B cell (primary cell): ENCODE results near the gene SPINK14. TPM values are rescaled to one million over a fixed set of nuclear protein-coding genes. Genes with fewer than 3 reads are reported as not detected.

Experiments
- ATAC-seq: fragments of 200-7000 bp; cut with Tn5 transposase; one replicate; pipeline ENCODE4 v1.10.0; 2021; ENCODE audit warnings: low read depth, mild to moderate bottlenecking, moderate number of reproducible peaks, moderate library complexity
- CTCF ChIA-PET: fragments of 350-600 bp; sonication (Branson Sonifier 250); formaldehyde crosslinking; loops from one replicate; lab custom pipeline; 2021; ENCODE audit warnings: antibody characterized with exemption, inconsistent platforms; lab: Charles Lee
- POLR2A ChIA-PET: fragments of 350-600 bp; sonication (Branson Sonifier 250); formaldehyde crosslinking; loops from one replicate; lab custom pipeline; 2021; ENCODE audit warnings: antibody characterized with exemption; lab: Charles Lee
- DNase-seq: peaks from one replicate; pipeline ENCODE4 v3.0.0; 2013
- H2AFZ ChIP-seq: 2 replicates; pipeline ENCODE4 v1.6.1; 2012; ENCODE audit warnings: mild to moderate bottlenecking, low read depth, low read length; ENCODE audit not compliant: insufficient read depth, poor library complexity, severe bottlenecking
- H3K27ac ChIP-seq, 2 donors: 1 replicate in 1 of 2; 2 replicates in 1 of 2; pipeline ENCODE4 v1.5.1; 2012 to 2013; ENCODE audit warnings: low read length in 2 of 2, mild to moderate bottlenecking in 2 of 2, moderate library complexity in 1 of 2
- H3K27me3 ChIP-seq, 4 experiments: fragments of 200-600 bp in 1 of 4; sonication (generic) in 1 of 4; replicated peaks in 1 of 4; 1 replicate in 2 of 4; 2 replicates in 2 of 4; pipeline versions ENCODE4 v1.6.1 to v1.7.0; 2013 to 2016; ENCODE audit warnings: low read length in 3 of 4, mild to moderate bottlenecking in 2 of 4, mixed read lengths in 1 of 4, moderate library complexity in 1 of 4; ENCODE audit not compliant: insufficient read depth in 4 of 4, control insufficient read depth in 3 of 4; ENCODE audit errors: control extremely low read depth in 1 of 4
- H3K36me3 ChIP-seq, 2 experiments: replicated peaks in 1 of 2; 1 replicate in 1 of 2; 2 replicates in 1 of 2; pipeline versions ENCODE4 v1.6.1 to v1.7.1; 2013; ENCODE audit warnings: low read length in 1 of 2; ENCODE audit not compliant: insufficient read depth in 2 of 2, control insufficient read depth in 1 of 2; ENCODE audit errors: control extremely low read depth in 1 of 2, extremely low read depth in 1 of 2
- H3K4me1 ChIP-seq, 2 donors: fragments of 200-600 bp in 1 of 2; sonication (generic) in 1 of 2; 1 replicate in 1 of 2; 2 replicates in 1 of 2; pipeline versions ENCODE4 v1.5.1 to v1.6.1; 2013 to 2017; ENCODE audit warnings: low read length in 2 of 2; ENCODE audit not compliant: control insufficient read depth in 2 of 2, insufficient read depth in 2 of 2
- H3K4me2 ChIP-seq: replicated peaks from 2 replicates; pipeline ENCODE3; 2012; ENCODE audit warnings: mild to moderate bottlenecking, low read depth, low read length; ENCODE audit not compliant: poor library complexity, severe bottlenecking
- H3K4me3 ChIP-seq, 5 experiments: fragments of 200-600 bp in 1 of 5; sonication (generic) in 1 of 5; 1 replicate in 3 of 5; 2 replicates in 2 of 5; pipeline versions ENCODE4 v1.5.1 to v1.7.0; 2011 to 2016; ENCODE audit warnings: low read length in 4 of 5, mild to moderate bottlenecking in 4 of 5, low read depth in 2 of 5, control low read depth in 1 of 5, moderate library complexity in 1 of 5; ENCODE audit not compliant: insufficient read depth in 1 of 5; ENCODE audit errors: control extremely low read depth in 1 of 5, extremely low read depth in 1 of 5
- H3K79me2 ChIP-seq: fragments of 200-600 bp; sonication (generic); one replicate; pipeline ENCODE4 v1.6.0; 2016; ENCODE audit warnings: low read length; ENCODE audit not compliant: control insufficient read depth, insufficient read depth
- H3K9ac ChIP-seq: fragments of 200-600 bp; sonication (generic); 2 replicates; pipeline ENCODE4 v1.6.1; 2017; ENCODE audit warnings: mild to moderate bottlenecking, low read length, moderate library complexity
- H3K9me3 ChIP-seq, 3 donors: one replicate each; pipeline versions ENCODE4 v1.6.1 to v1.7.1; 2013; ENCODE audit warnings: low read length in 2 of 3; ENCODE audit not compliant: control insufficient read depth in 2 of 3, insufficient read depth in 1 of 3; ENCODE audit errors: control extremely low read depth in 1 of 3
- H4K20me1 ChIP-seq: 2 replicates; pipeline ENCODE4 v1.6.0; 2012; ENCODE audit warnings: mild to moderate bottlenecking, low read length; ENCODE audit not compliant: insufficient read depth, control insufficient read depth, poor library complexity, severe bottlenecking
- H3K27ac Mint-ChIP-seq: one replicate; pipeline ENCODE4 v1.8.0; 2021; ENCODE audit warnings: mixed read lengths
- H3K27me3 Mint-ChIP-seq: one replicate; pipeline ENCODE4 v1.8.0; 2021; ENCODE audit warnings: mixed read lengths
- H3K4me1 Mint-ChIP-seq: one replicate; pipeline ENCODE4 v1.8.0; 2021; ENCODE audit warnings: mixed read lengths
- H3K4me3 Mint-ChIP-seq: one replicate; pipeline ENCODE4 v1.8.0; 2021; ENCODE audit warnings: mixed read lengths
- H3K9me3 Mint-ChIP-seq: one replicate; pipeline ENCODE4 v1.8.0; 2022; ENCODE audit warnings: mixed read lengths; ENCODE audit not compliant: insufficient read depth
- CTCF ChIP-seq: fragments of 200-600 bp; IDR thresholded peaks from one replicate; pipeline ENCODE4 v1.8.0; 2022; ENCODE audit warnings: antibody characterized with exemption, mild to moderate bottlenecking
- EZH2 ChIP-seq: IDR thresholded peaks from 2 replicates; pipeline ENCODE4 v1.6.1; 2012; ENCODE audit warnings: borderline replicate concordance, low read depth, mild to moderate bottlenecking, moderate library complexity, low read length; ENCODE audit not compliant: insufficient read depth, poor library complexity, severe bottlenecking
- WGBS: methylation state at CpG from one replicate; pipeline ENCODE4 v1.1.5; 2013; ENCODE audit warnings: missing lambda C conversion rate; ENCODE audit not compliant: insufficient coverage; 5-methylcytosine and 5-hydroxymethylcytosine counted together
- intact Hi-C: fragments of 100-400 bp; cut with micrococcal nuclease; formaldehyde crosslinking; loops from one replicate; pipeline ENCODE4 v1.10.0; 2022
- polyA minus RNA-seq: library from RNA; depleted of rRNA, polyadenylated mRNA; stranded (reverse); fragments of >200 nt; gene quantifications from 2 replicates; pipeline ENCODE4 v1.2.3, GENCODE V29; 2012
- polyA plus RNA-seq: library from polyadenylated mRNA; depleted of rRNA; stranded (reverse); fragments of >200 nt; gene quantifications from 2 replicates; pipeline ENCODE4 v1.2.3, GENCODE V29; 2012
- total RNA-seq, 2 donors: library from RNA; stranded (reverse); fragments of 120-200 nt in 1 of 2; gene quantifications; 1 replicate in 1 of 2; 2 replicates in 1 of 2; pipeline versions ENCODE4 v1.2.3 to v1.2.4, GENCODE V29; 2013 to 2022

SPINK14 gene, protein sequence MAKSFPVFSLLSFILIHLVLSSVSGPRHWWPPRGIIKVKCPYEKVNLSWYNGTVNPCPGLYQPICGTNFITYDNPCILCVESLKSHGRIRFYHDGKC
- total RNA-seq (not detected in 2 replicates), polyA plus RNA-seq (not detected in 2 replicates), polyA minus RNA-seq (not detected in 2 replicates)
- not detected for total RNA-seq (2013)

DNA sequence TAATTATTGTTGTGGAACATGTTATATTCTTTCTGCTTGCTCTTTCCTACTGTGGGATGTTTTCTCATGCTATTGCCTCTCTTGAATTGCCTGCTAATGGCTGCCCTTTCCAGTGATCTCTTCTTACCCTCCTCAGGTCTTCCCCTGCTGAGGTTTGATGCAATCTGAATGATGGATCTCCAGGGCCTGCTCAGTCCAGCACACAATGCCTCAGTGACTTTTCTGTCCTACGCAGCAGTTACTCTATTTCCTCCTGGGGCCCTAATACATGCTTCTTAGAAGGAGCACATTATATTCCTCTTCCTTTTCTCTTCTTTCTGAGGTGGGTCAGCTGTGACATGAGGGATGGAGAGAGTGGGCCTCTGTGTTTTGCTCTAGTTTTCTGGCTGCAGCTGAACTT, at the start of gene SPINK14:
Gene SPINK14 (plus strand): TSS at position 301 of the 400 bp plus-strand sequence. CDS start 1,187 bp downstream, outside the sequence.
- TF ChIP-seq EZH2 (no peak), CTCF (no peak)
- intact Hi-C loops: no loop called here
- Histone ChIP-seq H3K27ac (no peak within 1 kb of the TSS), H3K9ac (no peak within 1 kb of the TSS), H3K36me3 (no peaks in the 10 kb centered on the region), H3K4me1 (no peaks in the 10 kb centered on the region), H2AFZ (no peak within 1 kb of the TSS), H3K4me3 (no peak within 1 kb of the TSS), H4K20me1 (no peaks in the 10 kb centered on the region), H3K27me3 (no peaks in the 10 kb centered on the region), H3K4me2 (no peak within 1 kb of the TSS), H3K79me2 (no peaks in the 10 kb centered on the region), H3K9me3 (no peaks in the 10 kb centered on the region)
- DNase-seq: no peak
- H3K4me1 Mint-ChIP-seq: no peaks in the 10 kb centered on the region
- H3K27ac Mint-ChIP-seq: no peak within 1 kb of the TSS
- H3K4me3 Mint-ChIP-seq: no peak within 1 kb of the TSS
- no CpG with 5 or more reads among the region's 1 CpG for WGBS
- peaks cover 5% of the 10 kb centered on the region for H3K27me3 Mint-ChIP-seq
- H3K9me3 Mint-ChIP-seq: no peaks in the 10 kb centered on the region
- no peak for ATAC-seq
- ChIA-PET POLR2A (no interaction called here), CTCF (no interaction called here)

DNA sequence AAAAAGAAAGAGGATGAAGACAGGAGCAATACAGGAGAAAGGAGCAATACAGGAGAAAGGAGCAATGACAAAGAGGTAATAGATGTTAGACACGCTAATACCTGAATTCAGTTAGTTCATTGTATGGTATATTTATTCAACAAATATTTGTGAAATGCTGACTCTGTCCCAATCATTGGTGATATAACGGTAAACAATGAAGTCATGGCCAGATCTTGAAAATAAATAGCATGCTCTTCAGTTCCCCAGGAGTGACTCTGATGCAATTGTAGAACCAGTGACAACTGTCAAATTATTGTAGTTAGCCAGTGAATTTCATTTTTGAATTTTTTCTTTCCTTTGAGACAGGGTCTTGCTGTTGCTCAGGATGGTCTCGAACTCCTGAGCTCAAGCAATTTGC, 48.0 kb upstream of the SPINK14 start:
- H3K9me3 Mint-ChIP-seq: no peaks in the 10 kb centered on the region
- no peaks in the 10 kb centered on the region for H3K9me3 ChIP-seq
- no peaks in the 10 kb centered on the region for H3K4me1 ChIP-seq
- DNase-seq (no peak), ATAC-seq (no peak)
- CTCF ChIA-PET: no interaction called here
- H3K4me1 Mint-ChIP-seq: no peaks in the 10 kb centered on the region
- H3K27ac Mint-ChIP-seq: no peak overlapping the region
- TF ChIP-seq CTCF (no peak), EZH2 (no peak)
- WGBS: no CpG with 5 or more reads among the region's 3 CpGs
- H3K27ac ChIP-seq: no peak overlapping the region
- POLR2A ChIA-PET: no interaction called here
- no peak overlapping the region for H2AFZ ChIP-seq
- no peak overlapping the region for H3K9ac ChIP-seq
- intact Hi-C loops: no loop called here
- H3K36me3 ChIP-seq: no peaks in the 10 kb centered on the region
- no peak overlapping the region for H3K4me3 Mint-ChIP-seq
- no peak overlapping the region for H3K4me2 ChIP-seq
- no peak overlapping the region for H3K4me3 ChIP-seq
- H3K27me3 ChIP-seq: no peaks in the 10 kb centered on the region
- H3K79me2 ChIP-seq: no peaks in the 10 kb centered on the region
- H4K20me1 ChIP-seq: no peaks in the 10 kb centered on the region
- no peaks in the 10 kb centered on the region for H3K27me3 Mint-ChIP-seq
